ENCODE data around the gene GALNT18. TPM values are rescaled to one million over a fixed set of nuclear protein-coding genes. Genes with fewer than 3 reads are reported as not detected.

GALNT18 gene
- total RNA-seq, 1 donor from 2014 or later: 2.1 TPM

DNA sequence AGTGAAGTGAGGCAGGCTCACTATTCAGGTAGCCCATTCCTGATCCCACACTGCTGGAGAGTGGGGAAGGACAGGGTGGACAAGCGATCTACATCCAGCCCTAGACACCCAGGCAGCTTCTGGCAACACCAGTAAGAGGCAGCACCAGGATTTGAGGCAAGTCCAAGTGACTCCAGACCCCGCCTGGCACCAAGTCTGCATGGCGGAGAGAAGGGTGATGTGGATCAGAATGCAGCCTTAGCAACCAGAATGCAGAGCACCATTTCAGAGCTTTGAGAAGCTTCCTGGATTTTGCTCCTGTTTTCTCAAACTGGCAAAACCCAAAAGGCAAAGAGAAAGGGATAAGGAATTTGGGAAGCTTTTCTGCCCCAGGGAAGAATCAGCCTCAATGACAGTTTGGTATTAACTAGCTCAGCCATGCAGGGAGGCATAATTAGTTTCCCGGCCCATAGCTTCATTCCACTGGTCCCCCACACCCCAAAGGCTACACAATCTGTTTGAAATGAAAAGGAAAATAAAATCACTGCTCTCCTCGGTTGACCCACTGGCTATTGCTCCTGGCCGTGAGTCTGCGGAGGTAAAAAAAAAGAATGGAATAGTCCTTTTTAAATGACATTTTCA, 17.3 kb downstream of the GALNT18 start:
- H3K4me1 Mint-ChIP-seq (ENCODE audit: low read depth): peaks cover 5% of the 10 kb centered on the region
- peaks cover 20% of the 10 kb centered on the region for H3K27me3 Mint-ChIP-seq
- no peak overlapping the region for H3K4me3 Mint-ChIP-seq (ENCODE audit: low read depth)
- H3K9me3 Mint-ChIP-seq (ENCODE audit: low read depth): peaks cover 8% of the 10 kb centered on the region
- no peak for DNase-seq (ENCODE audit: low spot score, unreplicated experiment)
- TF ChIP-seq, protein P1, sequence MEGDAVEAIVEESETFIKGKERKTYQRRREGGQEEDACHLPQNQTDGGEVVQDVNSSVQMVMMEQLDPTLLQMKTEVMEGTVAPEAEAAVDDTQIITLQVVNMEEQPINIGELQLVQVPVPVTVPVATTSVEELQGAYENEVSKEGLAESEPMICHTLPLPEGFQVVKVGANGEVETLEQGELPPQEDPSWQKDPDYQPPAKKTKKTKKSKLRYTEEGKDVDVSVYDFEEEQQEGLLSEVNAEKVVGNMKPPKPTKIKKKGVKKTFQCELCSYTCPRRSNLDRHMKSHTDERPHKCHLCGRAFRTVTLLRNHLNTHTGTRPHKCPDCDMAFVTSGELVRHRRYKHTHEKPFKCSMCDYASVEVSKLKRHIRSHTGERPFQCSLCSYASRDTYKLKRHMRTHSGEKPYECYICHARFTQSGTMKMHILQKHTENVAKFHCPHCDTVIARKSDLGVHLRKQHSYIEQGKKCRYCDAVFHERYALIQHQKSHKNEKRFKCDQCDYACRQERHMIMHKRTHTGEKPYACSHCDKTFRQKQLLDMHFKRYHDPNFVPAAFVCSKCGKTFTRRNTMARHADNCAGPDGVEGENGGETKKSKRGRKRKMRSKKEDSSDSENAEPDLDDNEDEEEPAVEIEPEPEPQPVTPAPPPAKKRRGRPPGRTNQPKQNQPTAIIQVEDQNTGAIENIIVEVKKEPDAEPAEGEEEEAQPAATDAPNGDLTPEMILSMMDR (IDR thresholded peaks at IDR 0.05; ENCODE audit: unreplicated experiment): no peak
- H3K36me3 Mint-ChIP-seq (ENCODE audit: insufficient read depth): no peaks in the 10 kb centered on the region
- H3K27ac Mint-ChIP-seq: no peak overlapping the region

DNA sequence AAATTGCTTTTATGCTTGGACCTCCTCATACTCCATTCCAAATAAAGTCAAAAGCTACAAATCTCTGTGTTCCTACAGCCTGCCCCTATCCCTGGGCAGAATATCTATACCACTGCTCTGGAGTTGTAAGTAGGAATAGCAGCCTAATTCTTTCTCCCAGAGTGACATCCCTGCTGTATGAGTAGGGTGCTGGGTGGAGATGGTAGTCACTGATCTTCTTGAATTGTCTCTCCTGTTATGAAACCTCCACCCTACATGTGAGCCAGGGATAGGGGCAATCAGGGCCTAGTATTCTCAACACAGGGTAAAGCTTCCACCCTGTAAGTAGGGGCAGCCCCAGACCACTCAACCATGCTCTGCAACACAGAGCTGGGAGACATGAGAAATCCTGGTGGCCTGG, 19.8 kb downstream of the GALNT18 start:
- DNase-seq (ENCODE audit: low spot score, unreplicated experiment): no peak
- peaks cover 8% of the 10 kb centered on the region for H3K9me3 Mint-ChIP-seq (ENCODE audit: low read depth)

DNA sequence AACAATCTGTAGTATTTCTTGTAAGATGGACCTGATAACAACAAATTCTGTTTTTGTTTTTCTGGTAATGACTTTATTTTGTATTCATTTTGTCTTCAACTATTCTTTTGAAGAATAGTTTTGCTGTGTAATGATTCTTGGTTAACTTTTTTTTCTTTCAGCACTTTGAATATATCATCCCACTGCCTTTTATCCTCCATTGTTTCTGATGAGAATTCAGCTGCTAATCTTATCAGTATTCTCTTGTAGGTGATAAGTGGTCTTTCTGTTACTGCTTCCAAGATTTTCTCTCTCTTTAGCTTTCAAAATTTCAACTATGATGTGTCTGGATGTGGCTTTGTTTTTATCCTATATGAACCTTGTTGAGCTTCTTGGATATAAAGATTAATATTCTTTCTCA, 21.5 kb downstream of the GALNT18 start:
- H3K27me3 Mint-ChIP-seq: peaks cover 6% of the 10 kb centered on the region
- peaks cover 8% of the 10 kb centered on the region for H3K9me3 Mint-ChIP-seq (ENCODE audit: low read depth)
- no peaks in the 10 kb centered on the region for H3K4me1 Mint-ChIP-seq (ENCODE audit: low read depth)
- no peaks in the 10 kb centered on the region for H3K36me3 Mint-ChIP-seq (ENCODE audit: insufficient read depth)
- H3K4me3 Mint-ChIP-seq (ENCODE audit: low read depth): no peak overlapping the region
- no peak for DNase-seq (ENCODE audit: low spot score, unreplicated experiment)
- H3K27ac Mint-ChIP-seq: no peak overlapping the region
- TF ChIP-seq, protein P1 (IDR thresholded peaks at IDR 0.05; ENCODE audit: unreplicated experiment): no peak

More for the DNA sequence above, 19.8 kb downstream of the GALNT18 start:
- TF ChIP-seq, protein P1 (IDR thresholded peaks at IDR 0.05; ENCODE audit: unreplicated experiment): no peak
- no peaks in the 10 kb centered on the region for H3K36me3 Mint-ChIP-seq (ENCODE audit: insufficient read depth)
- H3K27ac Mint-ChIP-seq: no peak overlapping the region
- H3K4me1 Mint-ChIP-seq (ENCODE audit: low read depth): peaks cover 5% of the 10 kb centered on the region
- H3K4me3 Mint-ChIP-seq (ENCODE audit: low read depth): no peak overlapping the region
- peaks cover 6% of the 10 kb centered on the region for H3K27me3 Mint-ChIP-seq

DNA sequence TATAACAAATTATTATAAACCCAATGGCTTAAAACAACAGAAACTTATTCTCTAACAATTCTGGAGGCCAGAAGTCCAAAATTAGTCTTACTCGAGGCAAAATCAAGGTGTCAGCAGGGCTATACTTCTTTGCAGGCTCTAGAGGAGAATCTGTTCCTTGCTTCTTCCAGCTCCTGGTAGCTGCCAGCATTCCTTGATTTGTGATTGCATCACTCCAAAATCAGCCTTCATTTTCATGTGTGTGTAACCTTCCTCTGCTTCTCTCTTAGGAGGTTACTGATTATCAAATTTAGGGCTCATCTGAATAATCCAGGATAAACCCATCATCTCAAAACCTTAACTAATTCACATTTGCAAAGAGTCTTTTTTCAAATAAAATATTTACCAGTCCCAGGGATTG, 23.6 kb downstream of the GALNT18 start:
- Mint-ChIP-seq H3K9me3 (ENCODE audit: low read depth) (peaks cover 8% of the 10 kb centered on the region), H3K4me3 (ENCODE audit: low read depth) (no peak overlapping the region), H3K36me3 (ENCODE audit: insufficient read depth) (no peaks in the 10 kb centered on the region), H3K27ac (no peak overlapping the region), H3K4me1 (ENCODE audit: low read depth) (no peaks in the 10 kb centered on the region), H3K27me3 (no peaks in the 10 kb centered on the region)
- no peak for DNase-seq (ENCODE audit: low spot score, unreplicated experiment)
- TF ChIP-seq, protein P1 (IDR thresholded peaks at IDR 0.05; ENCODE audit: unreplicated experiment): no peak

DNA sequence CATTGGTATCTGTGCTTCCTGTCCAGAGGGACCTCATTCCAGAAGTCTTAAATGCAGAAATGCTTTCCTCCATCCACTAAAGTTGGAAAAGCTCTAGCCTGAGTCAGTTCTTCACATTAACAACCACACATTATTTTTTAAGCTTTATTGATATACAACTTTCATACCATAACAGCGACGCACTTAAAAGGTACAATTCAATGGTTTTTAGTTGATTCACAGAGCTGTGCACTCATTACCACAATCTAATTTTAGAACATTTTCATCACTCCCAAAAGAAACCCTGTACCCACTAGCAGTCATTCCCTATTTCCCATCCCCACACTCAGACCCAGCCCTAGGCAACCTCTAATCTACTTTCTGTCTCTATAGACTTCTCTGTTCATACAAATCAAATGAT, 27.6 kb downstream of the GALNT18 start:
- TF ChIP-seq, protein P1 (IDR thresholded peaks at IDR 0.05; ENCODE audit: unreplicated experiment): no peak
- H3K27me3 Mint-ChIP-seq: no peaks in the 10 kb centered on the region
- H3K36me3 Mint-ChIP-seq (ENCODE audit: insufficient read depth): no peaks in the 10 kb centered on the region

More for the DNA sequence above, 27.6 kb downstream of the GALNT18 start:
- DNase-seq (ENCODE audit: low spot score, unreplicated experiment): no peak
- no peak overlapping the region for H3K27ac Mint-ChIP-seq
- H3K4me1 Mint-ChIP-seq (ENCODE audit: low read depth): no peaks in the 10 kb centered on the region
- H3K4me3 Mint-ChIP-seq (ENCODE audit: low read depth): no peak overlapping the region
- no peaks in the 10 kb centered on the region for H3K9me3 Mint-ChIP-seq (ENCODE audit: low read depth)

Data from progenitor cell of endocrine pancreas (in vitro differentiated cells).